ENCODE results near the gene SIRT6.
"Not testable (repeated sequence)": the region's sequence is repeated elsewhere in the genome, so short reads cannot be mapped to it uniquely, and the experiment has no call there.

SIRT6 gene

DNA sequence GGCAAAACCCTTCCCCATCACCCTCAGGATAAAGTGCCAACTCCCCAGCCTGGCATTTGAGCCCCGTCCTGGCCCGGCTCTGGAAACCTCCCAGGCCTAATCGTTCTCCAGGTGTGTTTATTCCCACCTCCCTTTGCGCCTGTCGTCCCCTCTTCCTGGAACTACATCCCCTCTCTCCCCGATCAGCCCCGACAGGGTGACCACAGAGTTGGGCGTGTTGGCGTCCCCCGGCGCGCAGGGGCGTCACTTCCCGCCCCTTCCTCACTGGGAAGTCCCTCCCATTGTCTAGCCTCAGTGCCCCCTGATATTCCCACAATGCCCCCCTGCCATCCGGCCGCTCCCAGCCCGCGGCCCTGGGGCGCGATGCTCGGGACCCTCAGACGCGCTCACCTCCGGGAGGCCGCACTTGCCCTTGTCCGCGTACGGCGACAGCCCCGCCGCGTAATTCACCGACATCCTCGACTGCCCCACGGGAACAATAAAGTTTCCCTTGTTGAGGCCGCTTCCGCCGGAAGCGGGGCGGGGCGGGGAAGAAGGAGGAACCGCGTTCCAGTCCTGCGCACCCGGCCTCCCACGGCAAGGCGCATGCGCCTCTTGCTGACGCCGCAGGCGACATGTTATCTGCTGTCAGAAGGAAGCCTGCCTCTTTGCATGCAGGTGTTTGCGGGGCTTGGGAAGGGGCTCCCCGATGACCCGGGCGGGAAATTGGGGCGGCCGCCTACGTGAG, at the start of gene SIRT6, which contains the start of gene ANKRD24:
TSS of gene SIRT6 (minus strand) at position 480 of the 727 bp plus-strand sequence. CDS start at position 456, 24 bp downstream.
TSS of gene ANKRD24 (plus strand) at position 606 of the 727 bp plus-strand sequence. CDS start 3,737 bp downstream, outside the sequence.
- DNase-seq (ENCODE audit: low spot score), result peak; percentile 99

DNA sequence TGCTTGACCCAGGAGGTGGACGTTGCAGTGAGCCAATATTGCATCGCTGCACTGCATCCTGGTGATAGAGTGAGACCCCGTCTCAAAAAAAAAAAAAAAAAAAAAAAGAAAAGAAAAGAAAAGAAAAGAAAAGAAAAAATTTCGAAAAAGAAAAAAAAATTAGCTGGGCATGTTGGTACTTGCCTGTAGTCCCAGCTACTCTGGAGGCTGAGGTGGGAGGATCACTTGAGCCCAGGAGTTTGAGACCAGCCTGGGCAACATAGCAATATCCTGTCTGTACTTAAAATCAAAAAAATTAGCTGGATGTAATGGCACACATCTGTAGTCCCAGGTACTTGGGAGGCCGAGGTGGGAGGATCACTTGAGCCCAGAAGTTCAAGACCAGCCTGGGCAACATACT, 49.8 kb upstream of the SIRT6 start:
- not testable (repeated sequence) for DNase-seq (ENCODE audit: low spot score)

- DNase-seq (ENCODE audit: low spot score), result not testable (repeated sequence)
Measured at GRCh38 chr19:4231521-4231920, 49.2 kb upstream of the SIRT6 start.

- DNase-seq (ENCODE audit: low spot score), result not testable (repeated sequence)
Measured at GRCh38 chr19:4230237-4230636, 47.9 kb upstream of the SIRT6 start.

DNA sequence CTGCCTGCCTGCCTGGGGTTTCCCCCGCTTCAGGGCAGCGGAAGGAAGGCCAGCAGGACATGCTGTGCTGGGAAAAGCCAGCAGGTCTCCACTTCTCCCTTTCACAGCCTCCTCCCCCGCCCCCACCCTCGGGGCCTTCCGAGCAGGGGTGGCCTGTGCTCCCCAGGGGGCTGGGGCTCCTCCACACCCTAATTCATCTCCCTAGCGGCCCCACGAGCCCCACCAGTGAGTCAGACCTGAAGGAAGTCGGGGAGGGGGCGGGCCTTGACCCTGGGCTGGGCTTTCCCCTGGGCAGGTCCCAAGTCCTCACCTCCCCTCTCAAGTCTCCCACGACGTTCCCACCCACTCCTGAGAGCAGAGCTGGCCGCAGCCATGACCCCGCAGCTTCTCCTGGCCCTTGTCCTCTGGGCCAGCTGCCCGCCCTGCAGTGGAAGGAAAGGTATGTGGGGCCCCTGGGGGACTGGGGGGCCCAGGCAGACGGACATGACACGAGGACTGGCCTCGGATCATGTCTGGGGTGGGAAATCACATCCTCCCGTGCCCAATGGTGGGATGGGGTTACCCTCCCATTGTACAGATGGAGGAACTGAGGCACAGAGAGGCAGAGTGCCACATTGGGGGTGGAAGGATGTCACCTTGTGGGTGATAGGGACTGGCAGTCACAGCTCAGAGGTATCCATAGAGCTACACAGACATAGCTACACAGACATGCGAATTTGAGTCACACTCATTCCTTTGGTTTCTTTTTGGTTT, 47.0 kb upstream of the SIRT6 start, which contains the start of gene EBI3:
TSS of gene EBI3 (plus strand) at position 345 of the 753 bp plus-strand sequence. CDS start at position 373, 28 bp downstream.
- peak; percentile 56 for DNase-seq (ENCODE audit: low spot score)

DNA sequence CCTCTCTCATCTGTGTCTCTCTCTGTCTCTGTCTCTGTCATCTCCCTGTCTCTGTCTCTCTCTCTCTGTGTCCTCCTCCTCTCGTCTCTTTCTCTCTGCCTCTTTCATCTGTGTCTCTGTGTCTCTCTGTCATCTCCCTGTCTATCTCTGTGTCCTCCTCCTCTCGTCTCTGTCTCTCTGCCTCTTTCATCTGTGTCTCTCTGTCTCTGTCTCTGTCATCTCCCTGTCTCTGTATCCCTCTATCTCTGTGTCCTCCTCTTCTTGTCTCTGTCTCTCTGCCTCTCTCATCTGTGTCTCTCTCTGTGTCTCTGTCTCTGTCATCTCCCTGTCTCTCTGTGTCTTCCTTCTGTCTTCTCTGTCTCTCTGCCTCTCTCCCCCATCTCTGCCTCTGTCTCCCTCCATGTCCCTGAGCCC, 46.4 kb upstream of the SIRT6 start:
- DNase-seq (ENCODE audit: low spot score), result no peak

DNA sequence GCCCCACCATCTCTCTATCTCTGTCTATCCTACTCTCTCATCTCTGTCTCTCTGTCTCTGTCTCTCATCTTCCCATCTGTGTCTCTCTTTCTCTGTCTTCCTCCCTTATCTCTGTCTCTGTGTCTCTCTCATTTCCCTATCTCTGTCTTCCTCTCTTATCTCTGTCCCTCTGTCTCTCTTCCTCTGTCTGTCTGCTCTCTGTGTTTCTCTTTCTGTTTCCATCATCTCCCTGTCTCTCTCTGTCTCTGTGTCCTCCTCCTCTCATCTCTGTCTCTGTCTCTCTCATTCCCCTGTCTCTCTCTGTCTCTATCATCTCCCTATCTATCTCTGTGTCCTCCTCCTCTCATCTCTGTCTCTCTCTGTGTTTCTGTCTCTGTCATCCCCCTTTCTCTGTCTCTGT, 45.4 kb upstream of the SIRT6 start:
- no peak for DNase-seq (ENCODE audit: low spot score)

DNA sequence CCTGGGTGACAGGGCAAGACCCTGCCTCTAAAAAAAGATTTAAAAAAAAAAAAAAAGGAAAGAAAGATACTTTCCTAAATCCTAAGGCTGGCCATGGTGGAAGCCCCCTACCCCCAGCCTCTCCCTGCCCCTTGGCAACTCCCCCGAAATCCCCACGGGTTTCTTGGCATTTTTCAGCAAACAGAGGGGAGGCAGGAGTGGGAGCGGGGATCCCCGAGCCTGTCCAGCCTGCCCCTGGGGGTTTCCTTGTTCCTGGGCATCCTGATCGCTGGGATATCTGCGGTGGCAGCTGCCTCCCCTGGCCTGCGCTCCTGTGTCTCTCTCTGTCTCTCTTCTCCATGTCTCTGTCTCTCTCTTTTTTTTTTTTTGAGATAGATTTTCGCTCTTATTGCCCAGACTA, 43.5 kb upstream of the SIRT6 start:
- DNase-seq (ENCODE audit: low spot score), result no peak

GRCh38 chr19:4224470-4224869, 42.1 kb upstream of the SIRT6 start:
- peak; percentile 21 for DNase-seq (ENCODE audit: low spot score)

DNA sequence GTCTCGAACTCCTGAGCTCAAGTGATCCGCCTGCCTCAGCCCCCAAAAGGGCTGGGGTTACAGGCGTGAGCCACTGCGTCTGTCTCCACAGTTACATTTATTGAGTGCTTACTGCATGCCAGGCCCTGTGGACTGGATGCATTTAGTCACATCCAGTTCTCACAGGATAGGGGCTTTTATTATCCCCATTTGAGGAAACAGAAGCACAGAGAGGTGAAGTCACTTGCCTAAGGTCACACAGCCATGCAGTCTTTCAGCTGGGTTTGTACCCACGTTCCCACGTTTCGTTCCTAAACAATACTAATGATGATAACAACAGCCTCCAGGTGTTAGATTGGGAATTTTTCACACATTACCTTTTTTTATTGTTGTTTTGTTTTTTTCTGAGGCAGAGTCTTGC, 37.8 kb upstream of the SIRT6 start:
- DNase-seq (ENCODE audit: low spot score), result no peak

- DNase-seq (ENCODE audit: low spot score), result not testable (repeated sequence)
Measured at GRCh38 chr19:4218523-4218922, 36.2 kb upstream of the SIRT6 start.

DNA sequence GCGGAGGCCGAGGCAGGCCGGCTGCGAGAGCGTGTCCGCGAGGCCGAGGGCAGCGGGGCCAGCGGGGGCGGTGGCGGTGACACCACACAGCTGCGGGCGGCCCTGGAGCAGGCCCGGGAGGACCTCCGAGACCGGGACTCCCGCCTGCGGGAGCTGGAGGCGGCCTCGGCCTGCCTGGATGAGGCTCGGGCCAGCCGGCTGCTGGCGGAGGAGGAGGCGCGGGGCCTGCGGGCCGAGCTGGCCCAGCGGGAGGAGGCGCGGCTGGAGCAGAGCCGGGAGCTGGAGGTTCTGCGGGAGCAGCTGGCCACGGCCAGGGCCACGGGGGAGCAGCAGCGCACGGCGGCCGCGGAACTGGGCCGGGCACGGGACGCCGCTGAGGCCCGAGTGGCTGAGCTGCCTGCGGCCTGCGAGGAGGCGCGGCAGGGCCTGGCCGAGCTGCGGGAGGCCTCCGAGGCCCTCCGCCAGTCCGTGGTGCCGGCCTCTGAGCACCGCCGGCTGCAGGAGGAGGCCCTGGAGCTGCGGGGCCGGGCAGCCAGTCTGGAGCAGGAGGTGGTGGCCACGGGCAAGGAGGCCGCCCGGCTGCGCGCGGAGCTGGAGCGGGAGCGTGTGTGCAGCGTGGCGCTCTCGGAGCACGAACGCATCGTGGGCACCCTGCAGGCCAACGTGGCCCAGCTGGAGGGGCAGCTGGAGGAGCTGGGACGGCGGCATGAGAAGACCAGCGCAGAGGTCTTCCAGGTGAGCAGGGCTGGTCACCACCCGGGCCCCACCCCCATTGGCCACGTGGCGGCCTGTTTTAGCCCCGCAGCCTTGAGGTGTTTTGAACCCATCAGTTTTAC, 35.3 kb upstream of the SIRT6 start:
- DNase-seq (ENCODE audit: low spot score), result no peak

GRCh38 chr19:4216846-4217245, 34.5 kb upstream of the SIRT6 start:
- DNase-seq (ENCODE audit: low spot score), result no peak

DNA sequence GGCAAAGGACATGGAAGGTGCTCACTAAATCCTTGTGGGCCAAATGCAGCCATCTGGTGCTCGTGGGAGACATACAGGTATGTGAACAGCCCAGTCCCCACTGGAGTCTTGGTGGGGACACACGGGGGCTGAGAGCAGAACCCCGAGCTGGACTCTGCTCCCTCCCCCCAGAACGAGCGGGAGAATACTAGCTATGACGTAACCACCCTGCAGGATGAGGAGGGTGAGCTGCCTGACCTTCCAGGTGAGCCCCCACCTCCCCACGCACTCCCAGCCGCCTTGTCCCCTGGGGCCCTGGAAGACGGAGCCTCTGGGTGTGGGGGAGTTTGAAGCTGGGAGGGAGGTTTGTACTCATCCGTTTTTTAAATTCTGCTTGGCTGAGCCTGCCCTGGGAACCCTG, 33.4 kb upstream of the SIRT6 start:
- no peak for DNase-seq (ENCODE audit: low spot score)

- DNase-seq (ENCODE audit: low spot score), result no peak
Measured at GRCh38 chr19:4213116-4213515, 30.8 kb upstream of the SIRT6 start.

GRCh38 chr19:4210166-4210731, 27.9 kb upstream of the SIRT6 start:
- DNase-seq (ENCODE audit: low spot score), result no peak

DNA sequence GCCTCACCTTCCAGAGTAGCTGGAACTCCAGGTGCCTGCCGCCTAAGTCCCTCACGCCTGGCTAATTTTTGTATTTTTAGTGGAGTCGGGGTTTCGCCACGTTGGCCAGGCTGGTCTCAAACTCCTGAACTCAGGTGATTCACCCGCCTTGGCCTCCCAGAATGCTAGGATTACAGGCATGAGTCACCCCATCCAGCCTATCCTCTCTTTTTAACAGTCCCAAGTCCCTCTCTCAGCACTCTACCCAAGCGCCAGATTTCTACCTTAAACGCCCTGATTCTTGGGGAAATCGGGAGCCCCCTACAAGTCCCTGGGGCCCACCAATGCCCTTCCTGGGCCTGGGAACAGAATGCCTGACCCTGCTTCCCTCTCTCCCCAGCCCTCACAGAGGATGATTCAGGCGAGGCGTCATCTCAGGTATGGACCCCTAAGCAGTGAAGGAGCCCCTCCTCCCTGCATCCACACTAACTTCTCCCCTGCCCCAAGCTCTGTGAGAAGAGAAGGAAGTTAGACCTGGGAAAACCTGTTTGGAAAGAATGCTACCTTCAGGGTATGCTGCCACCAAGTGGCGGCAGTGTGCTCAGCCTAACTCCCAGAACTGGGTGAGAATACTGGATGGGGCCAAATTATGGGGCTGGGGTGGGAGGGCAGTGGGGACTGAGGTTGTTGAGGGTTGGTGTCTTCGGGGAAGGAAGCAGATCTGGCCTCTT, 26.2 kb upstream of the SIRT6 start:
- DNase-seq (ENCODE audit: low spot score), result no peak

- no peak for DNase-seq (ENCODE audit: low spot score)
Measured at GRCh38 chr19:4206818-4207484, 24.6 kb upstream of the SIRT6 start.

DNA sequence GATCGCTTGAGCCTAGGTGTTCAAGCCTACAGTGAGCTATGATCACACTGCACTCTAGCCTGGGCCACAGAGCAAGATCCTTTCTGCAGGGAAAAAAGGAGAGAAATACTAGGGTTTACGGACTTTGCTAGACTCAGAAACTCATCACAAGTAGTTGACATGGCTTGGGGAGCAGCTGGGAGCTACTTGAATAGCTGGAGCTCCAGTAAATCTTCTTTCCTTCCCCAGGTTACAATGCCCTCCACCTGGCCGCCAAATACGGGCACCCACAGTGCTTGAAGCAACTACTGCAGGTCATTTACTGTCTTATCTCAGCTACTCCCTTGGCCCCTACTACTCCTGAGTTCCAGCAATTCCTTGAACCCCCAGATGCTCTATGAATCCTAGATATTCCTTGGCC, 19.4 kb upstream of the SIRT6 start:
- DNase-seq (ENCODE audit: low spot score), result no peak

DNA sequence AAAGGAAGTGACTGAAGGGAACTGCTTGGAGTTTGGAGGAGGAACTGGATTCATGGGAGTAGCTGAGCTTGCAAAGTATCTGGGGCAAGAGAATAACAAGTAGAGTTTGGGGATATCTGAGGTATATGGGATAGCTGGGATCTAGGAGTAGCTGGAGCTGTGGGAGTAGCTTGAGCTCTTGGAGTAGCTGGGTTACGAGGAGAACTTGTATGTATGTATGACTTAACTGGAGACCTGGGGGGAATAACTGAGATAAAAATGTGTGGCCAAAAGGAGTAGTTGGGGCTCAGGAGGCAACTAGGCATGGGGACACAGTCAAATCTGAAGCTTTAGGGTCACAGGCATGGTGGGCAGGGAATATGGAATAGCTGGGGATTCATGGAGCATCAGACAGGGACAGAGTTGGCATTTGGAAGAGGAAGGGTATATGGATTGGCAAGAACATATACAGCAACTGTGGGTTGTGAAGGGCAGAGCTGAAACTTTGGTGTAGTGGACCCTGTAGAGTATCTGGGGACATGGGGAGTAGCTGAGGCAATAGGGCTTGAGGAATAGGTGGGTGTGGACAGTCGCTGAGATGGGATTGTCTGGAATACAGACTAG, 18.7 kb upstream of the SIRT6 start:
- DNase-seq (ENCODE audit: low spot score), result no peak

All from D341Med (cell line).